Measurements from ENCODE around the gene CEP290.

DNA sequence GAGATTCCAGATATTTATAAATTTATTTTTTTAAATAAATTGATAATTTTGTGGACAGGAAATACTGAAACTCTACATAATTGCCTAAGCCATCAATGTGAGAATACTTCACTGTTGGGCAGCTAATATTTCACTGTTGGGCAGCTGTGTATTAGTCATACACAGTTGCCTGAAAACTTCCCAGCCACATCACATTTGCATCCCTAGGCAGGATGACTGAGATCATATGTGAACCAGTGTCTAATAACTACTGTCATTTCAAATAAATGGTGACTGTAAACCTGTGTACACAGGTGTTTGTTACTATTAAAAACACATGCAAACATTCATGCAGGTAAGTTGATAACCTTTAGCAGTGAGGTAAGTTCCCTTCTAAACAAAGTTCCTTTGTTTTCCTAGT, 44.1 kb upstream of the CEP290 start:
- TF ChIP-seq POLR2A (IDR thresholded peaks at IDR 0.05; ENCODE audit: low read depth, low read length) (no peak), EZH2 (IDR thresholded peaks at IDR 0.05; ENCODE audit: borderline replicate concordance, low read depth, low read length, severe bottlenecking) (no peak), MYC (IDR thresholded peaks at IDR 0.05; ENCODE audit: low read depth, low read length) (no peak), GATA2 (IDR thresholded peaks at IDR 0.05; ENCODE audit: insufficient read depth, insufficient read length, low read depth, low read length) (no peak), POLR2AphosphoS5 (IDR thresholded peaks at IDR 0.05; ENCODE audit: insufficient read depth, low read depth, low read length) (no peak), JUN (IDR thresholded peaks at IDR 0.05; ENCODE audit: borderline replicate concordance, insufficient read depth, insufficient read length, low read depth) (no peak)
- TF ChIP-seq, protein P1, sequence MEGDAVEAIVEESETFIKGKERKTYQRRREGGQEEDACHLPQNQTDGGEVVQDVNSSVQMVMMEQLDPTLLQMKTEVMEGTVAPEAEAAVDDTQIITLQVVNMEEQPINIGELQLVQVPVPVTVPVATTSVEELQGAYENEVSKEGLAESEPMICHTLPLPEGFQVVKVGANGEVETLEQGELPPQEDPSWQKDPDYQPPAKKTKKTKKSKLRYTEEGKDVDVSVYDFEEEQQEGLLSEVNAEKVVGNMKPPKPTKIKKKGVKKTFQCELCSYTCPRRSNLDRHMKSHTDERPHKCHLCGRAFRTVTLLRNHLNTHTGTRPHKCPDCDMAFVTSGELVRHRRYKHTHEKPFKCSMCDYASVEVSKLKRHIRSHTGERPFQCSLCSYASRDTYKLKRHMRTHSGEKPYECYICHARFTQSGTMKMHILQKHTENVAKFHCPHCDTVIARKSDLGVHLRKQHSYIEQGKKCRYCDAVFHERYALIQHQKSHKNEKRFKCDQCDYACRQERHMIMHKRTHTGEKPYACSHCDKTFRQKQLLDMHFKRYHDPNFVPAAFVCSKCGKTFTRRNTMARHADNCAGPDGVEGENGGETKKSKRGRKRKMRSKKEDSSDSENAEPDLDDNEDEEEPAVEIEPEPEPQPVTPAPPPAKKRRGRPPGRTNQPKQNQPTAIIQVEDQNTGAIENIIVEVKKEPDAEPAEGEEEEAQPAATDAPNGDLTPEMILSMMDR (IDR thresholded peaks at IDR 0.05; ENCODE audit: extremely low read depth in 1 of 2, insufficient read depth in 1 of 2, low read depth in 1 of 2, low read length in 2 of 2): no peak
- TF ChIP-seq, protein P2, sequence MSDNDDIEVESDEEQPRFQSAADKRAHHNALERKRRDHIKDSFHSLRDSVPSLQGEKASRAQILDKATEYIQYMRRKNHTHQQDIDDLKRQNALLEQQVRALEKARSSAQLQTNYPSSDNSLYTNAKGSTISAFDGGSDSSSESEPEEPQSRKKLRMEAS (IDR thresholded peaks at IDR 0.05; ENCODE audit: insufficient read depth, insufficient read length): no peak

All from endothelial cell of umbilical vein (primary cell).